K562 (cell line): Measurements from ENCODE around the gene AGAP4.
"Not testable (repeated sequence)": the region's sequence is repeated elsewhere in the genome, so short reads cannot be mapped to it uniquely, and the experiment has no call there.

Experiments
- ARHGAP35 ChIP-seq: fragments of 450-650 bp; IDR thresholded peaks from 2 replicates; pipeline ENCODE4 v1.6.1; 2018; ENCODE audit not compliant: partially characterized antibody
- CEBPB ChIP-seq: fragments of 450-650 bp; IDR thresholded peaks from 2 replicates; pipeline ENCODE4 v1.6.1; 2016; ENCODE audit warnings: missing genetic modification characterization, missing compliant biosample characterization
- HINFP ChIP-seq: fragments of 450-650 bp; conservative IDR thresholded peaks from 2 replicates; pipeline ENCODE4 v1.6.1; 2016; ENCODE audit warnings: missing genetic modification characterization, low read depth, mild to moderate bottlenecking, control low read depth, missing compliant biosample characterization
- JUND ChIP-seq, 2 experiments: IDR thresholded peaks; 2 replicates in 1 of 2; 3 replicates in 1 of 2; pipeline ENCODE4 v1.6.1; 2011; ENCODE audit warnings: borderline replicate concordance in 2 of 2, low read depth in 2 of 2, low read length in 2 of 2, improper control_type of control experiment in 1 of 2, missing biosample characterization in 1 of 2, missing genetic modification characterization in 1 of 2, missing genetic modification reagents in 1 of 2
- NCOA1 ChIP-seq: fragments of 450-650 bp; IDR thresholded peaks from 2 replicates; pipeline ENCODE4 v1.6.1; 2016; ENCODE audit warnings: low read depth
- PRMT5 ChIP-seq: sonication (generic); formaldehyde crosslinking; IDR thresholded peaks from 2 replicates; pipeline ENCODE4 v1.5.0; 2020; ENCODE audit warnings: missing genetic modification reagents
- RAD21 ChIP-seq, 2 experiments: fragments of 250-450 bp in 1 of 2; fragments of 450-650 bp in 1 of 2; sonication (Bioruptor Pico) in 1 of 2; formaldehyde crosslinking in 1 of 2; IDR thresholded peaks in 1 of 2; conservative IDR thresholded peaks in 1 of 2; 2 replicates each; pipeline versions ENCODE4 v1.4.0 to v1.8.0; 2020 to 2022; ENCODE audit warnings: mild to moderate bottlenecking in 2 of 2, moderate library complexity in 1 of 2
- SIN3B ChIP-seq: fragments of 450-650 bp; IDR thresholded peaks from 2 replicates; pipeline ENCODE4 v1.6.1; 2017; ENCODE audit warnings: low read depth, mild to moderate bottlenecking, moderate library complexity
- SMC3 ChIP-seq: conservative IDR thresholded peaks from 2 replicates; pipeline ENCODE4 v1.6.1; 2011; ENCODE audit warnings: low read depth, low read length, improper control_type of control experiment; ENCODE audit not compliant: insufficient read depth
- SRF ChIP-seq, 2 experiments: fragments of 250-450, 450-650 bp in 1 of 2; sonication (Bioruptor Pico) in 1 of 2; sonication (generic) in 1 of 2; formaldehyde crosslinking; IDR thresholded peaks; 2 replicates each; pipeline versions ENCODE4 v1.5.0 to v1.5.1; 2020 to 2022; ENCODE audit warnings: mild to moderate bottlenecking in 1 of 2, missing genetic modification reagents in 1 of 2
- TAF1 ChIP-seq: IDR thresholded peaks from 2 replicates; pipeline ENCODE4 v1.6.1; 2011; ENCODE audit warnings: mild to moderate bottlenecking, low read length, moderate library complexity; ENCODE audit not compliant: insufficient read depth, control insufficient read depth, severe bottlenecking; ENCODE audit errors: extremely low read depth
- TGIF2 ChIP-seq: sonication (generic); formaldehyde crosslinking; IDR thresholded peaks from 2 replicates; pipeline ENCODE4 v1.8.1; 2022; ENCODE audit warnings: mild to moderate bottlenecking, missing genetic modification reagents, moderate library complexity
- U2AF1 ChIP-seq: fragments of 200-400 bp; formaldehyde crosslinking; optimal IDR thresholded peaks from 2 replicates; pipeline ENCODE3; 2017; ENCODE audit warnings: mild to moderate bottlenecking, low read depth, low read length, moderate library complexity
- ZBTB17 ChIP-seq: fragments of 450-650 bp; formaldehyde crosslinking; IDR thresholded peaks from 2 replicates; pipeline ENCODE4 v1.4.0; 2020; ENCODE audit warnings: mild to moderate bottlenecking

GRCh38 chr10:45787212-45787741, 60.0 kb downstream of the AGAP4 start:
- not testable (repeated sequence) for TF ChIP-seq HINFP (tag); ARHGAP35; TAF1; NCOA1; SMC3; RAD21 (CRISPR knock-in tag; conservative IDR thresholded peaks at IDR 0.05 in 1 of 2, IDR thresholded peaks at IDR 0.05 in 1 of 2); CEBPB; U2AF1; TGIF2; PRMT5 (CRISPR knock-in tag); SRF (CRISPR knock-in tag; IDR thresholded peaks at IDR 0.05); ZBTB17; JUND (IDR thresholded peaks at IDR 0.05; ENCODE audit: borderline replicate concordance, low read depth, low read length); JUND (tag; IDR thresholded peaks at IDR 0.05; ENCODE audit: borderline replicate concordance, low read depth, low read length); SIN3B
